GM12875 (cell line): ENCODE data around the gene DOCK1.

ENCODE experiments used
- H3K4me3 ChIP-seq: one replicate; pipeline ENCODE4 v1.5.1; 2011; ENCODE audit warnings: low read depth, low read length, control low read depth
- TF ChIP-seq, protein P1 (sequence below): IDR thresholded peaks from 2 replicates; pipeline ENCODE4 v1.5.1; 2011; ENCODE audit warnings: low read depth, mild to moderate bottlenecking, control low read depth, inconsistent platforms, low read length, moderate library complexity, borderline replicate concordance; ENCODE audit not compliant: insufficient read depth

DOCK1 gene

DNA sequence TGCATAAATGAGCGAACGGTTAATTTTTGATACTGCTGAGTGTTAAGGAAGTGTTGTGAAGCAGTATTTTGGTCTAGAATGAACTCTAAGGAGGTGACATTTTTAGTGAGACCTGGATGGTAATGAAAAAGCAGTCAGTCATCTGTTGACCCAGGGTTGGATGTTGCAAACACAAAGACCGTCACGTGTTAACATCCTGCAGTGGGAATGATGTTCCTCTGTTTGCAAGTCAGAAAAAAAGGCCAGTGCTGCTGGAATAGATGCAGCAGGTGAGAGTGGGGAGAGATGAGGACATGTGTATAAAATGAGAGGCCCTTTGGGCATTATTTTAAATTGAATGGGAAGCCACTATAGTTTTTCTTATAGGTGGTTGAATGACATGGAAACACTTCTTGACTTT is 251.9 kb downstream of the DOCK1 start:
- TF ChIP-seq, protein P1, sequence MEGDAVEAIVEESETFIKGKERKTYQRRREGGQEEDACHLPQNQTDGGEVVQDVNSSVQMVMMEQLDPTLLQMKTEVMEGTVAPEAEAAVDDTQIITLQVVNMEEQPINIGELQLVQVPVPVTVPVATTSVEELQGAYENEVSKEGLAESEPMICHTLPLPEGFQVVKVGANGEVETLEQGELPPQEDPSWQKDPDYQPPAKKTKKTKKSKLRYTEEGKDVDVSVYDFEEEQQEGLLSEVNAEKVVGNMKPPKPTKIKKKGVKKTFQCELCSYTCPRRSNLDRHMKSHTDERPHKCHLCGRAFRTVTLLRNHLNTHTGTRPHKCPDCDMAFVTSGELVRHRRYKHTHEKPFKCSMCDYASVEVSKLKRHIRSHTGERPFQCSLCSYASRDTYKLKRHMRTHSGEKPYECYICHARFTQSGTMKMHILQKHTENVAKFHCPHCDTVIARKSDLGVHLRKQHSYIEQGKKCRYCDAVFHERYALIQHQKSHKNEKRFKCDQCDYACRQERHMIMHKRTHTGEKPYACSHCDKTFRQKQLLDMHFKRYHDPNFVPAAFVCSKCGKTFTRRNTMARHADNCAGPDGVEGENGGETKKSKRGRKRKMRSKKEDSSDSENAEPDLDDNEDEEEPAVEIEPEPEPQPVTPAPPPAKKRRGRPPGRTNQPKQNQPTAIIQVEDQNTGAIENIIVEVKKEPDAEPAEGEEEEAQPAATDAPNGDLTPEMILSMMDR: no peak
- no peak overlapping the region for H3K4me3 ChIP-seq

DNA sequence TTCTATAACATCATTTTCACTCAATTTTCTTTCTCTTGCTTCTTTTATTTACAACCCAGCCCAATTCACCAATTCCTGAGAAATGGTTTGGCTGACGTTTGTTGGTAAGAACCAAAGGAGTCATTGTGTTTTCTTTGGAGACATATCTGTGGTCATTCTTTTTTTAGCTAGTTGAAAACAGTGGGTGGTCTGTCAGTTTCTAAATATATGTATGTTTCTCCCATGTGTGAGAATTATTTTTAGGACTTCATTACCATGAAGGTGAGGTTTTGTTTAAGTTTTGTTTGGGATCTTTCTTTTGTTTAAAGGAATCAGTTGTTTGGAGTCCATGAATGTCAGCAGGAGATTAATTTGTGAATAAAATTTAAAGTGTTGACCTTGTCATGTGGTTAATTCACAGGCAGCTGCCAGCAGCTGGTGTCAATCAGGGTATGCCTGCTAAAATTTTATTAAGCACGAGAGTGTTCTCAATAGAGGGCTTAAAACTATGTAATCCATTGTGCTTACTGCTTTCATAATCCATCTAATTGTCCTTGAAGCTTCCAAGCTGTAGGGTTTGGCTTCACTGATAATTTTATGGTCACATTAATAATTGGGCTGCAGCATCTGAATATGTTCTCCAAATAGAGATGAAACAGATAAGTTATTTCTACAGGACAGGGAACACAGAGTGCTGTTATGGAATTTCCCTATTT is 252.4 kb downstream of the DOCK1 start:
- H3K4me3 ChIP-seq: no peak overlapping the region
- TF ChIP-seq, protein P1: no peak

- TF ChIP-seq, protein P1: no peak
Observed at GRCh38 chr10:127158662-127159061, 253.4 kb downstream of the DOCK1 start.

DNA sequence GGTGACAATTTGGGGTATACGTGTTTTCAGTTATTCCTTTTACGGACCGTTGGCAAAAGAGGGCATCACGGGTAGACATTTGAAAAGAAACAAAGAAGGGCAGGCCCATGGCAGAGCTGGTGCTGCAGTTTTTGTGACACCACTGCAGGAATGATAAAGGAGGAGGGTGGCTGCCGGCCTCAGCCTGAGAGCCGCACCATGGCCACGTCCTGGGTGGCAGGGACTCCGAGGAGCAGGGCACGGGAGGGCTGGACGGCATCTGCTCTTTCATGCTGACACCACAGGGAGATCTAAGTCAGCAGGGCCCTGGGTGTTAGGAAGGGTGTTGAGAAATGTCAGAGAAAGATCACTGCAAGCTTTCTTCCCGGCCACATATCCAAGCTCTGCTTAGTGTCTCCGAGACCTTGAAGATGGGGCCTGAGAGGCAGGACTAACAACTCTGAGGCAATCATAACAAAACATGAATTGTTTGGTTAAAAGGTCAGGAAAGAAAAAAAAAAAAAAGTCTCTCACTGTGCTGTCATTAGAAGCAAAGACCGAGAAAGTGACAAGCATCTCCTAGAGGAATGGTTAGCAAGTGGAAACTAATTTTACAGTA is 254.5 kb downstream of the DOCK1 start:
- H3K4me3 ChIP-seq: no peak overlapping the region
- TF ChIP-seq, protein P1: no peak

More at GRCh38 chr10:127158662-127159061, 253.4 kb downstream of the DOCK1 start:
- no peak overlapping the region for H3K4me3 ChIP-seq

DNA sequence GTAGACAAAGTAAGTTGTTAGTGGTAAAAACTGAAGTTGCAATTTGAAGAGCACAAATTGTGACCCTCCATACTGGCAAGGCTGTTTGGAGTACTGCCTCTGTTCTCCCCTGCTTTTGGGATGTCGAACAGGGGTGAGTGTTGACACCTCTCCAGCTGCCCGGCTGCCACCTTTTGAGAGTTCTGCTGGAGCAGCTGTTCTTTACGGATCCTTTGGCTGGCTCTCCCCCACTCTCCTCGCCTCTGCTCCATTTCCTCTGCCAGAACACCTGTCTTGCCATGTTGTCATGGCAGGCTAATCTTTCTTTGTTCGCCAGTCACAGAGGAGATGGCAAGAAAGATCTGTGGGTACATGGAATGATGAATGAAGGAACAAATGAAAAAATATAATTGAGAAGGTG is 256.3 kb downstream of the DOCK1 start:
- no peak overlapping the region for H3K4me3 ChIP-seq
- TF ChIP-seq, protein P1: no peak

DNA sequence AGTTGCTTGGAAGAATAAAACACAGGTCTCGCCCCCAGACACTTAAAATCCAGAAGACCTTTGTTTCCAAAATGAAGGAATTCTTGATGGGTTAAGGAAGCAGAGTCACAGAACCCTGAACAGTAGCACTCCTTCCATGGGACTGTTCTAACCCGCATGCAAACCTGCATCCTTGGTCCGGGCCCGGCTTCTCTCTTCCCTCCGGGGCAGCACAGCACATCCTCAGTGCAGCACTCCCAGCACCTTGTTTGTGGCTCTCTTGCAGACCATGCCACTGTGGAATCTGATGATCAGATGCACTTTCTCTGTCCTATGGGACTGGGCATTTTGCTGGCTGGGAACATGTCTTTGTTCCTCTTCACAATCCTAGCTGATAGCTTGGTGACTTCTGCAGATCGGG is 257.6 kb downstream of the DOCK1 start:
- TF ChIP-seq, protein P1: no peak
- no peak overlapping the region for H3K4me3 ChIP-seq

GRCh38 chr10:127168261-127168660 is 263.0 kb downstream of the DOCK1 start:
- TF ChIP-seq, protein P1: no peak
- no peak overlapping the region for H3K4me3 ChIP-seq
